Measurements from ENCODE around the gene RANBP3.

DNA sequence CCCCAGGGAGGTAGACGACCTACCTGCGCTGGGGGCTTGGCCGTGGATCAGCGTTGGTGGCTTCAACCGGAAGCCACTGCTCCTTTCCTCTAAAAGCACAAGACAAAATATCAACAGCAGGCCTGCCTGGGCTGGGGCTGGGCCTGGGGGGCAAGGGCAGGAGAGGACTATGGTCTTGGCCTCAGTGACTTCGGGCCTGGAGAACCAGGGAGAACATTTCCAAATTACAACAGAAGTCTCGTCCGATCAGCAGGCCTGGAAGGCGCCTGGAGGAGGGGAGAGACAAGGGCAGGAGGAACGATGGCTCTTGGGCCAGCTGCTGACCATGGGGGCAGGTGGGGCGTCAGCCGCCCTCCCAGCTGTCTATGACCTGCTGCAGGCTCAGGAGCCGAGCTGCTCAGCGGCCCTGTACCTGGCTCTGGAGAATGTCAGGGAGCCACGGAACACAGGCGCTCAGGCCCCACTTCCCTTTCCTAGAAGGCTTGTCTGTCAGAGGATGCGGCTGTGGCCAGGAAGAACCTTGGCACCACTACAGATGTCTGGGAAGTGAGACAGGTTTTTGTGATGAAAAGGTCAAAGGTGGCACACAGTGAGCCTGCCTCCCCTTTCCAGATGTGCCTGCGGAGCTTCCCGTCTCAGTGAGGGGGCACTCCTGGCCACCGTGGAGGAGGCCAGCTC, 44.4 kb downstream of the RANBP3 start:
- TF ChIP-seq, protein P1, sequence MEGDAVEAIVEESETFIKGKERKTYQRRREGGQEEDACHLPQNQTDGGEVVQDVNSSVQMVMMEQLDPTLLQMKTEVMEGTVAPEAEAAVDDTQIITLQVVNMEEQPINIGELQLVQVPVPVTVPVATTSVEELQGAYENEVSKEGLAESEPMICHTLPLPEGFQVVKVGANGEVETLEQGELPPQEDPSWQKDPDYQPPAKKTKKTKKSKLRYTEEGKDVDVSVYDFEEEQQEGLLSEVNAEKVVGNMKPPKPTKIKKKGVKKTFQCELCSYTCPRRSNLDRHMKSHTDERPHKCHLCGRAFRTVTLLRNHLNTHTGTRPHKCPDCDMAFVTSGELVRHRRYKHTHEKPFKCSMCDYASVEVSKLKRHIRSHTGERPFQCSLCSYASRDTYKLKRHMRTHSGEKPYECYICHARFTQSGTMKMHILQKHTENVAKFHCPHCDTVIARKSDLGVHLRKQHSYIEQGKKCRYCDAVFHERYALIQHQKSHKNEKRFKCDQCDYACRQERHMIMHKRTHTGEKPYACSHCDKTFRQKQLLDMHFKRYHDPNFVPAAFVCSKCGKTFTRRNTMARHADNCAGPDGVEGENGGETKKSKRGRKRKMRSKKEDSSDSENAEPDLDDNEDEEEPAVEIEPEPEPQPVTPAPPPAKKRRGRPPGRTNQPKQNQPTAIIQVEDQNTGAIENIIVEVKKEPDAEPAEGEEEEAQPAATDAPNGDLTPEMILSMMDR (conservative IDR thresholded peaks at IDR 0.05; ENCODE audit: low read depth in 2 of 2): no peak
- TF ChIP-seq EZH2phosphoT487 (IDR thresholded peaks at IDR 0.05; ENCODE audit: unreplicated experiment) (no peak), EZH2 (IDR thresholded peaks at IDR 0.05; ENCODE audit: low read depth, unreplicated experiment) (no peak), CREB1 (CRISPR knock-in tag; IDR thresholded peaks at IDR 0.05; ENCODE audit: low read depth) (no peak), JUNB (IDR thresholded peaks at IDR 0.05; ENCODE audit: unreplicated experiment) (no peak), POLR2AphosphoS5 (IDR thresholded peaks at IDR 0.05; ENCODE audit: low read depth) (no peak), STAT1 (IDR thresholded peaks at IDR 0.05; ENCODE audit: unreplicated experiment) (no peak), ZNF331 (CRISPR knock-in tag; IDR thresholded peaks at IDR 0.05; ENCODE audit: low read depth) (no peak), NANOG (IDR thresholded peaks at IDR 0.05; ENCODE audit: borderline replicate concordance) (no peak)
- TF ChIP-seq, protein P2, sequence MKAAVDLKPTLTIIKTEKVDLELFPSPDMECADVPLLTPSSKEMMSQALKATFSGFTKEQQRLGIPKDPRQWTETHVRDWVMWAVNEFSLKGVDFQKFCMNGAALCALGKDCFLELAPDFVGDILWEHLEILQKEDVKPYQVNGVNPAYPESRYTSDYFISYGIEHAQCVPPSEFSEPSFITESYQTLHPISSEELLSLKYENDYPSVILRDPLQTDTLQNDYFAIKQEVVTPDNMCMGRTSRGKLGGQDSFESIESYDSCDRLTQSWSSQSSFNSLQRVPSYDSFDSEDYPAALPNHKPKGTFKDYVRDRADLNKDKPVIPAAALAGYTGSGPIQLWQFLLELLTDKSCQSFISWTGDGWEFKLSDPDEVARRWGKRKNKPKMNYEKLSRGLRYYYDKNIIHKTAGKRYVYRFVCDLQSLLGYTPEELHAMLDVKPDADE (IDR thresholded peaks at IDR 0.05): no peak
